Measurements from ENCODE around the gene CBARP. TPM values are rescaled to one million over a fixed set of nuclear protein-coding genes. Genes with fewer than 3 reads are reported as not detected.
A peak's percentile ranks its signal among the peaks of the same experiment; 100 is the strongest.

CBARP gene
- total and polyA plus RNA-seq, 2 donors (not counting 1 experiment from before 2014, with no cell fraction given) = 0.31 to 1.5 TPM

DNA sequence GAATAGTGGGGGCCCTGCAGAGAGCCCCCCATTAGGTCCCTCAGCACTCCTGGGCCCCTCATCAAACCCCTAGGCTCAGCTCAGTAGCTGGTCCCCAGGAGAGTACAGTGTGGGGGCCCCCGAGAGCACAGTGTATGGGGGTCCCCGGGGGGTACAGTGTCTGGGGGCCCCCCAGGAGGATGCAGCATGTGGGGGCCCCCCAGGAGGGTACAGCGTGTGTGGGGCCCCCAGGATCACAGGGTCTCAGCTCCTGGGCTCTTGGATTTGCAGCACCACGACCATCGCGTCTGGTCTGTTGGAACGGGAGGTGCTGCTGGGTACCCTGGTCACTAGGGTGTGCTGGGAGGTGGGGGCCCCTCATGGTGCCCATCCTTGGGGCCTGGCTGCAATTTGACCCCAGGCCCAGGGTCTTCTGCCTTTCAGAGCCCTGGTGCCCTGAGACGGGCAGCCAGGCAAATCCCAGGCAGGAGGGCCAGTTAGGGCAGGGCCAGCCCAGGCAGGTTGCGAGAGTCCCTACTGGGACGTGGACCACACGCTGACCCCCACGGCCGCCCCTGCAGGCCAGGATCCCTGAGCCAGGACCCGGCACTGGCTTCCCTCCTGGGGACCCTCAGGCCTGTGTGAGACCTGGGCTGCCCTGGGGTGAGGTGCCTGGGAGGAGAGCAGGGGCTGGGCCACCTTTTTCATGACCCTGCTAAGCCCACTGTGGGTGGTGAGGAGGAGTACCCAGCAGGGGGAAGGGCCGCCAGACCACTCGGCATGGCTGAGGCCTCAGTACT, 13.6 kb downstream of the CBARP start:
- H3K4me2 ChIP-seq (ENCODE audit: extremely low read depth, insufficient read depth, low read length) = no peak overlapping the region
- no peak overlapping the region for H3K4me3 ChIP-seq (replicated peaks in 1 of 4; ENCODE audit: control extremely low read depth in 1 of 4, insufficient read depth in 1 of 4, low read depth in 3 of 4, low read length in 4 of 4)
- H3K27me3 ChIP-seq (ENCODE audit: control insufficient read depth, insufficient read depth, low read length) = no peaks in the 10 kb centered on the region
- H4K20me1 ChIP-seq (ENCODE audit: control insufficient read depth, extremely low read depth, insufficient read depth, low read length) = no peaks in the 10 kb centered on the region
- no peaks in the 10 kb centered on the region for H3K9me3 ChIP-seq (ENCODE audit: control insufficient read depth, insufficient read depth, low read depth, low read length)
- DNase-seq (ENCODE audit: low read depth in 2 of 2) = no peak
- peaks cover 46% of the 10 kb centered on the region for H3K36me3 ChIP-seq (ENCODE audit: control insufficient read depth, insufficient read depth, low read length)
- no peak overlapping the region for H2AFZ ChIP-seq (ENCODE audit: low read length)
- no peak overlapping the region for H3K27ac ChIP-seq (ENCODE audit: insufficient read depth, low read length)
- no peak overlapping the region for H3K9ac ChIP-seq (ENCODE audit: insufficient read depth, low read length)
- H3K4me1 ChIP-seq (ENCODE audit: control insufficient read depth, extremely low read depth, insufficient read depth, low read length) = peaks cover 2% of the 10 kb centered on the region
- H3K79me2 ChIP-seq (ENCODE audit: control insufficient read depth, insufficient read depth, low read length) = no peaks in the 10 kb centered on the region
- TF ChIP-seq, protein P1, sequence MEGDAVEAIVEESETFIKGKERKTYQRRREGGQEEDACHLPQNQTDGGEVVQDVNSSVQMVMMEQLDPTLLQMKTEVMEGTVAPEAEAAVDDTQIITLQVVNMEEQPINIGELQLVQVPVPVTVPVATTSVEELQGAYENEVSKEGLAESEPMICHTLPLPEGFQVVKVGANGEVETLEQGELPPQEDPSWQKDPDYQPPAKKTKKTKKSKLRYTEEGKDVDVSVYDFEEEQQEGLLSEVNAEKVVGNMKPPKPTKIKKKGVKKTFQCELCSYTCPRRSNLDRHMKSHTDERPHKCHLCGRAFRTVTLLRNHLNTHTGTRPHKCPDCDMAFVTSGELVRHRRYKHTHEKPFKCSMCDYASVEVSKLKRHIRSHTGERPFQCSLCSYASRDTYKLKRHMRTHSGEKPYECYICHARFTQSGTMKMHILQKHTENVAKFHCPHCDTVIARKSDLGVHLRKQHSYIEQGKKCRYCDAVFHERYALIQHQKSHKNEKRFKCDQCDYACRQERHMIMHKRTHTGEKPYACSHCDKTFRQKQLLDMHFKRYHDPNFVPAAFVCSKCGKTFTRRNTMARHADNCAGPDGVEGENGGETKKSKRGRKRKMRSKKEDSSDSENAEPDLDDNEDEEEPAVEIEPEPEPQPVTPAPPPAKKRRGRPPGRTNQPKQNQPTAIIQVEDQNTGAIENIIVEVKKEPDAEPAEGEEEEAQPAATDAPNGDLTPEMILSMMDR (conservative IDR thresholded peaks at IDR 0.05 in 1 of 2, IDR thresholded peaks at IDR 0.05 in 1 of 2; ENCODE audit: low read depth in 1 of 2, low read length in 2 of 2) = no peak
- no peak for TF ChIP-seq EZH2 (IDR thresholded peaks at IDR 0.05; ENCODE audit: low read length, missing control alignments)

DNA sequence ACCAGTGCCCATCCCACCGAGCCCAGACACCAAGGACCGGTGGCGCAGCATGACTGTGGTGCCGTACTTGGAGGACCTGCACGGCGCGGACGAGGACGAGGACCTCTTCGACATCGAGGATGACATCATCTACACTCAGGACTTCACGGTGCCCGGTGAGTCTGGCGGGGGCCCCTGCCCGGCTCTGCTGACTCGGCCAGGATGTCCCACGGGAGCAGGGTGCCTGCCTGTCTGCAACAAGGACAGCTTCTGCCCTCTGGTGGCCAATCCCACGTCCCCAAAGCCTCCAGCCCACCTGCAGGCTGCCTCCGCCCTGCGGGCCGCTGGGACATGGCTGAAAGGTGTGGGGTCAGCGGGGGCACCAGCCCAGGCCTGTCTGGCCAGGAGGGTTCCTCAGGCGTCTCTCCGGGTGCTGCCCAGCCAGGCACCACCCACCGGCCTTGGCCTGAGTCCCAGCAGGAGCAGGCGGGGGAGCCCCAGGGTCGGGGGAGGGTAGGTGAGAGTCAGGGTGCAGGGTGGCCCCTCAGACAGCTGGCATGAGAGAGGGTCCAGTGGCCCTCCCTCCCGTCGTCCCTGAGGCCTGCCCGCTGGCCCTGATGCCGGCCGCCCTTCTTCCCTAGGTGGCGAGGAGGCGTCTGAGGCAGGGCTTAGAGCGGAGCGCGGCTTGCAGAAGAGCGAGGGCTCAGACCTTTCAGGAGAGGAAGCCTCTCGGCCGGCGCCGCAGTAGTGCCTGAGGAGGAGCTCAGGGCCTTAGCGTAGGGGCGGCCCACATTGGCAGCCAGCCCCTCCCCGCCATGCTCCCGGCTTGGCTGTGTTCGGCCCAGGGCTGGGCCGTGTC, 14.6 kb downstream of the CBARP start:
- H3K4me2 ChIP-seq (ENCODE audit: extremely low read depth, insufficient read depth, low read length) = no peak overlapping the region
- H3K27me3 ChIP-seq (ENCODE audit: control insufficient read depth, insufficient read depth, low read length) = no peaks in the 10 kb centered on the region
- DNase-seq (ENCODE audit: low read depth in 2 of 2) = peak in 1 of 2 donors; percentile 37
- H4K20me1 ChIP-seq (ENCODE audit: control insufficient read depth, extremely low read depth, insufficient read depth, low read length) = no peaks in the 10 kb centered on the region
- no peak overlapping the region for H2AFZ ChIP-seq (ENCODE audit: low read length)
- H3K36me3 ChIP-seq (ENCODE audit: control insufficient read depth, insufficient read depth, low read length) = peaks cover 43% of the 10 kb centered on the region
- H3K4me3 ChIP-seq (replicated peaks in 1 of 4; ENCODE audit: control extremely low read depth in 1 of 4, insufficient read depth in 1 of 4, low read depth in 3 of 4, low read length in 4 of 4) = no peak overlapping the region
- TF ChIP-seq, protein P1 (conservative IDR thresholded peaks at IDR 0.05 in 1 of 2, IDR thresholded peaks at IDR 0.05 in 1 of 2; ENCODE audit: low read depth in 1 of 2, low read length in 2 of 2) = peak; percentile 27 to 44
- no peak for TF ChIP-seq EZH2 (IDR thresholded peaks at IDR 0.05; ENCODE audit: low read length, missing control alignments)
- peaks cover 8% of the 10 kb centered on the region for H3K79me2 ChIP-seq (ENCODE audit: control insufficient read depth, insufficient read depth, low read length)
- no peak overlapping the region for H3K9ac ChIP-seq (ENCODE audit: insufficient read depth, low read length)
- H3K4me1 ChIP-seq (ENCODE audit: control insufficient read depth, extremely low read depth, insufficient read depth, low read length) = peaks cover 3% of the 10 kb centered on the region
- H3K9me3 ChIP-seq (ENCODE audit: control insufficient read depth, insufficient read depth, low read depth, low read length) = no peaks in the 10 kb centered on the region
- H3K27ac ChIP-seq (ENCODE audit: insufficient read depth, low read length) = no peak overlapping the region

DNA sequence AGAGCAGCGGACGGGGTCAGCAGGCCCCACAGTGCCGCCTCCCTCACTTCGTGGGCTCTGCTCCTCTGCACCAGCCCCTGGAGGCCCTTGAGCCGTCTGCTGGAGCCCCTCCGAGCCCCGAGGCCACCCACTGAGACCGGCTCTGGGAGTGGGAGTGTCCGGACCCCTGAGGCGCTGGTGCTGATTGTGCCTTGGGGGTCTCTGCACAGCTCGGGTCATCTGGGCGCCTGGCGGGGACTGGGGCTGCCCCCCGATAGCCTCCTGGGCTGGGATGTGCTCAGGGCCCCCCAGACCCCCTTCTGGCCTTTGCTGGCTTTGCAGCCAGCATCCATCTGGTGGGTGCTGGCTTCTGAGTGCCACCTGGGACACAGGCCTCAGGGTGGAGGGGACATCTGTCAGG, 15.4 kb downstream of the CBARP start:
- Histone ChIP-seq H3K4me1 (ENCODE audit: control insufficient read depth, extremely low read depth, insufficient read depth, low read length) (peaks cover 4% of the 10 kb centered on the region), H4K20me1 (ENCODE audit: control insufficient read depth, extremely low read depth, insufficient read depth, low read length) (no peaks in the 10 kb centered on the region), H3K27me3 (ENCODE audit: control insufficient read depth, insufficient read depth, low read length) (no peaks in the 10 kb centered on the region), H2AFZ (ENCODE audit: low read length) (no peak overlapping the region), H3K9ac (ENCODE audit: insufficient read depth, low read length) (no peak overlapping the region), H3K27ac (ENCODE audit: insufficient read depth, low read length) (no peak overlapping the region), H3K79me2 (ENCODE audit: control insufficient read depth, insufficient read depth, low read length) (peaks cover 15% of the 10 kb centered on the region), H3K9me3 (ENCODE audit: control insufficient read depth, insufficient read depth, low read depth, low read length) (no peaks in the 10 kb centered on the region), H3K36me3 (ENCODE audit: control insufficient read depth, insufficient read depth, low read length) (peaks cover 39% of the 10 kb centered on the region), H3K4me3 (replicated peaks in 1 of 4; ENCODE audit: control extremely low read depth in 1 of 4, insufficient read depth in 1 of 4, low read depth in 3 of 4, low read length in 4 of 4) (no peak overlapping the region), H3K4me2 (ENCODE audit: extremely low read depth, insufficient read depth, low read length) (no peak overlapping the region)
- TF ChIP-seq EZH2 (IDR thresholded peaks at IDR 0.05; ENCODE audit: low read length, missing control alignments) = no peak
- TF ChIP-seq, protein P1 (conservative IDR thresholded peaks at IDR 0.05 in 1 of 2, IDR thresholded peaks at IDR 0.05 in 1 of 2; ENCODE audit: low read depth in 1 of 2, low read length in 2 of 2) = no peak
- DNase-seq (ENCODE audit: low read depth in 2 of 2) = no peak
